B cell (primary cell): ENCODE measurements around the gene ATP6V1G2. TPM values are rescaled to one million over a fixed set of nuclear protein-coding genes. Genes with fewer than 3 reads are reported as not detected.
A peak's percentile ranks its signal among the peaks of the same experiment; 100 is the strongest.

Experiments used
- ATAC-seq: fragments of 200-7000 bp; cut with Tn5 transposase; one replicate; pipeline ENCODE4 v1.10.0; 2021; ENCODE audit warnings: low read depth, mild to moderate bottlenecking, moderate number of reproducible peaks, moderate library complexity
- CTCF ChIA-PET: fragments of 350-600 bp; sonication (Branson Sonifier 250); formaldehyde crosslinking; loops from one replicate; lab custom pipeline; 2021; ENCODE audit warnings: antibody characterized with exemption, inconsistent platforms; lab: Charles Lee
- POLR2A ChIA-PET: fragments of 350-600 bp; sonication (Branson Sonifier 250); formaldehyde crosslinking; loops from one replicate; lab custom pipeline; 2021; ENCODE audit warnings: antibody characterized with exemption; lab: Charles Lee
- DNase-seq: peaks from one replicate; pipeline ENCODE4 v3.0.0; 2013
- H2AFZ ChIP-seq: 2 replicates; pipeline ENCODE4 v1.6.1; 2012; ENCODE audit warnings: mild to moderate bottlenecking, low read depth, low read length; ENCODE audit not compliant: insufficient read depth, poor library complexity, severe bottlenecking
- H3K27ac ChIP-seq, 2 donors: 1 replicate in 1 of 2; 2 replicates in 1 of 2; pipeline ENCODE4 v1.5.1; 2012 to 2013; ENCODE audit warnings: low read length in 2 of 2, mild to moderate bottlenecking in 2 of 2, moderate library complexity in 1 of 2
- H3K27me3 ChIP-seq, 4 experiments: fragments of 200-600 bp in 1 of 4; sonication (generic) in 1 of 4; replicated peaks in 1 of 4; 1 replicate in 2 of 4; 2 replicates in 2 of 4; pipeline versions ENCODE4 v1.6.1 to v1.7.0; 2013 to 2016; ENCODE audit warnings: low read length in 3 of 4, mild to moderate bottlenecking in 2 of 4, mixed read lengths in 1 of 4, moderate library complexity in 1 of 4; ENCODE audit not compliant: insufficient read depth in 4 of 4, control insufficient read depth in 3 of 4; ENCODE audit errors: control extremely low read depth in 1 of 4
- H3K36me3 ChIP-seq, 2 experiments: replicated peaks in 1 of 2; 1 replicate in 1 of 2; 2 replicates in 1 of 2; pipeline versions ENCODE4 v1.6.1 to v1.7.1; 2013; ENCODE audit warnings: low read length in 1 of 2; ENCODE audit not compliant: insufficient read depth in 2 of 2, control insufficient read depth in 1 of 2; ENCODE audit errors: control extremely low read depth in 1 of 2, extremely low read depth in 1 of 2
- H3K4me1 ChIP-seq, 2 donors: fragments of 200-600 bp in 1 of 2; sonication (generic) in 1 of 2; 1 replicate in 1 of 2; 2 replicates in 1 of 2; pipeline versions ENCODE4 v1.5.1 to v1.6.1; 2013 to 2017; ENCODE audit warnings: low read length in 2 of 2; ENCODE audit not compliant: control insufficient read depth in 2 of 2, insufficient read depth in 2 of 2
- H3K4me2 ChIP-seq: replicated peaks from 2 replicates; pipeline ENCODE3; 2012; ENCODE audit warnings: mild to moderate bottlenecking, low read depth, low read length; ENCODE audit not compliant: poor library complexity, severe bottlenecking
- H3K4me3 ChIP-seq, 5 experiments: fragments of 200-600 bp in 1 of 5; sonication (generic) in 1 of 5; 1 replicate in 3 of 5; 2 replicates in 2 of 5; pipeline versions ENCODE4 v1.5.1 to v1.7.0; 2011 to 2016; ENCODE audit warnings: low read length in 4 of 5, mild to moderate bottlenecking in 4 of 5, low read depth in 2 of 5, control low read depth in 1 of 5, moderate library complexity in 1 of 5; ENCODE audit not compliant: insufficient read depth in 1 of 5; ENCODE audit errors: control extremely low read depth in 1 of 5, extremely low read depth in 1 of 5
- H3K79me2 ChIP-seq: fragments of 200-600 bp; sonication (generic); one replicate; pipeline ENCODE4 v1.6.0; 2016; ENCODE audit warnings: low read length; ENCODE audit not compliant: control insufficient read depth, insufficient read depth
- H3K9ac ChIP-seq: fragments of 200-600 bp; sonication (generic); 2 replicates; pipeline ENCODE4 v1.6.1; 2017; ENCODE audit warnings: mild to moderate bottlenecking, low read length, moderate library complexity
- H3K9me3 ChIP-seq, 3 donors: one replicate each; pipeline versions ENCODE4 v1.6.1 to v1.7.1; 2013; ENCODE audit warnings: low read length in 2 of 3; ENCODE audit not compliant: control insufficient read depth in 2 of 3, insufficient read depth in 1 of 3; ENCODE audit errors: control extremely low read depth in 1 of 3
- H4K20me1 ChIP-seq: 2 replicates; pipeline ENCODE4 v1.6.0; 2012; ENCODE audit warnings: mild to moderate bottlenecking, low read length; ENCODE audit not compliant: insufficient read depth, control insufficient read depth, poor library complexity, severe bottlenecking
- H3K27ac Mint-ChIP-seq: one replicate; pipeline ENCODE4 v1.8.0; 2021; ENCODE audit warnings: mixed read lengths
- H3K27me3 Mint-ChIP-seq: one replicate; pipeline ENCODE4 v1.8.0; 2021; ENCODE audit warnings: mixed read lengths
- H3K4me1 Mint-ChIP-seq: one replicate; pipeline ENCODE4 v1.8.0; 2021; ENCODE audit warnings: mixed read lengths
- H3K4me3 Mint-ChIP-seq: one replicate; pipeline ENCODE4 v1.8.0; 2021; ENCODE audit warnings: mixed read lengths
- H3K9me3 Mint-ChIP-seq: one replicate; pipeline ENCODE4 v1.8.0; 2022; ENCODE audit warnings: mixed read lengths; ENCODE audit not compliant: insufficient read depth
- EZH2 ChIP-seq: IDR thresholded peaks from 2 replicates; pipeline ENCODE4 v1.6.1; 2012; ENCODE audit warnings: borderline replicate concordance, low read depth, mild to moderate bottlenecking, moderate library complexity, low read length; ENCODE audit not compliant: insufficient read depth, poor library complexity, severe bottlenecking
- WGBS: methylation state at CpG from one replicate; pipeline ENCODE4 v1.1.5; 2013; ENCODE audit warnings: missing lambda C conversion rate; ENCODE audit not compliant: insufficient coverage; 5-methylcytosine and 5-hydroxymethylcytosine counted together
- intact Hi-C: fragments of 100-400 bp; cut with micrococcal nuclease; formaldehyde crosslinking; loops from one replicate; pipeline ENCODE4 v1.10.0; 2022
- polyA plus RNA-seq: library from polyadenylated mRNA; depleted of rRNA; stranded (reverse); fragments of >200 nt; gene quantifications from 2 replicates; pipeline ENCODE4 v1.2.3, GENCODE V29; 2012
- total RNA-seq, 2 donors: library from RNA; stranded (reverse); fragments of 120-200 nt in 1 of 2; gene quantifications; 1 replicate in 1 of 2; 2 replicates in 1 of 2; pipeline versions ENCODE4 v1.2.3 to v1.2.4, GENCODE V29; 2013 to 2022
- TF ChIP-seq, protein P1 (sequence below): fragments of 200-600 bp; IDR thresholded peaks from one replicate; pipeline ENCODE4 v1.8.0; 2022; ENCODE audit warnings: antibody characterized with exemption, mild to moderate bottlenecking

ATP6V1G2 gene
- total and polyA plus RNA-seq, 2 donors (not counting 1 experiment from before 2014, with no cell fraction given) = 3.3 to 4.5 TPM

DNA sequence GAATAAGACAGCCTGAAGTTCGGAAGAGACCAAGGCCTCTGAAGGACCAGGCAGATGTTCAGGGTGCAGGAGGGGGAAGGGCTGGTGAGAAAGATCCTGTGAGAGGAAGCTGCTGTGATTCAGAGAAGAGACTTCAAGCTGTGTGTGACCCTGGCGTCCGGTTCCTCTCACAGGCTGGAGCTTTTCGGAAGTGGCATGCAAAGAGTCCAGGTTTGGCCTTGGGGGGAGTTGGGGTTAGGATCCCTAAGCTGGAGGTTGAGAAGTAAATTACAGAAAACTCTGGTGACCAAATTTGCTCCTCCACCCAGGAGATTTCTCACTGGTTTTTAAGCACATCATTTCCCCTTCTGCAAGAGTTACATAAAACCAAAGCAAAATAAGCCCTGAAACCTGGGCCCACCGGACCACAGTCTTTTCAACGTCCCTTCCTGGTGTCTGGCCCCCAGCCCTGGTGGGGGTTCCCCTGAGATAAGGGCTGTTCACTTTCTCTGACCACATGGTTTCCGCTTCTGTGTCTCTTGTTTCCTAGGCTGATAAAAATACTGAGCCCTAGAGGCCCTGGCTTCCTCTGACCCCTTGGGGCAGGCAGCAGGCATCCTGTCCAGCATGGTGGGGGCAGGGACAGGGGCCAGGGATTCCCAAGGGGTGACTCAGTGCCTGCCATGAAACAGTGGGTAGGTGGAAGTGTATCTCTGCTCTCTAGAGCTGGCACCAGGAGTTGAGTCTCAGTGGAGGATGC lies 13.7 kb upstream of the ATP6V1G2 start:
- DNase-seq (peak; percentile 83), ATAC-seq (peak; percentile 64)
- H3K27me3 Mint-ChIP-seq = no peaks in the 10 kb centered on the region
- no peaks in the 10 kb centered on the region for H3K9me3 ChIP-seq
- H3K36me3 ChIP-seq = peaks cover 0 to 6% of the 10 kb centered on the region in 2 experiments
- peak overlapping the region; percentile 92 for H3K4me2 ChIP-seq
- H3K27ac Mint-ChIP-seq = peak overlapping the region; percentile 94
- no peaks in the 10 kb centered on the region for H3K27me3 ChIP-seq
- peaks cover 68% of the 10 kb centered on the region for H3K79me2 ChIP-seq
- peak overlapping the region; percentile 4 to 61 (median 45) for H3K4me3 ChIP-seq
- ChIA-PET CTCF (interaction anchor here (0.5 to 29.4 kb wide), 6 partner anchors 9 to 303 kb away, joined by 3 to 2241 read pairs (median 13); partner anchors contain the start of genes DDX39B, LST1, LTB and NCR3), POLR2A (interaction anchor here (0.6 to 42.6 kb wide), 5 partner anchors 9 to 62 kb away, joined by 3 to 1450 read pairs (median 4); partner anchors contain the start of genes LST1, LTA, LTB and NCR3)
- no peak overlapping the region for H2AFZ ChIP-seq
- peak overlapping the region; percentile 92 for H3K4me3 Mint-ChIP-seq
- intact Hi-C loops = loop anchor here (1.0 to 2.0 kb wide), 5 partner anchors 8 to 21 kb away; partner anchors contain the start of genes ATP6V1G2, LTA and NFKBIL1
- TF ChIP-seq, protein P1, sequence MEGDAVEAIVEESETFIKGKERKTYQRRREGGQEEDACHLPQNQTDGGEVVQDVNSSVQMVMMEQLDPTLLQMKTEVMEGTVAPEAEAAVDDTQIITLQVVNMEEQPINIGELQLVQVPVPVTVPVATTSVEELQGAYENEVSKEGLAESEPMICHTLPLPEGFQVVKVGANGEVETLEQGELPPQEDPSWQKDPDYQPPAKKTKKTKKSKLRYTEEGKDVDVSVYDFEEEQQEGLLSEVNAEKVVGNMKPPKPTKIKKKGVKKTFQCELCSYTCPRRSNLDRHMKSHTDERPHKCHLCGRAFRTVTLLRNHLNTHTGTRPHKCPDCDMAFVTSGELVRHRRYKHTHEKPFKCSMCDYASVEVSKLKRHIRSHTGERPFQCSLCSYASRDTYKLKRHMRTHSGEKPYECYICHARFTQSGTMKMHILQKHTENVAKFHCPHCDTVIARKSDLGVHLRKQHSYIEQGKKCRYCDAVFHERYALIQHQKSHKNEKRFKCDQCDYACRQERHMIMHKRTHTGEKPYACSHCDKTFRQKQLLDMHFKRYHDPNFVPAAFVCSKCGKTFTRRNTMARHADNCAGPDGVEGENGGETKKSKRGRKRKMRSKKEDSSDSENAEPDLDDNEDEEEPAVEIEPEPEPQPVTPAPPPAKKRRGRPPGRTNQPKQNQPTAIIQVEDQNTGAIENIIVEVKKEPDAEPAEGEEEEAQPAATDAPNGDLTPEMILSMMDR = no peak
- TF ChIP-seq EZH2 = no peak
- H3K27ac ChIP-seq = peak overlapping the region; percentile 80 to 87
- peaks cover 20% of the 10 kb centered on the region for H4K20me1 ChIP-seq
- peak overlapping the region; percentile 54 for H3K9ac ChIP-seq
- no peaks in the 10 kb centered on the region for H3K9me3 Mint-ChIP-seq
- whole genome bisulfite sequencing = 1% methylated on average over 7 of the region's 7 CpGs
- peaks cover 82% of the 10 kb centered on the region for H3K4me1 Mint-ChIP-seq
- H3K4me1 ChIP-seq = peaks cover 80 to 81% of the 10 kb centered on the region in 2 donors
